HepG2 (cell line): ENCODE data around the gene SAMMSON. TPM values are rescaled to one million over a fixed set of nuclear protein-coding genes. Genes with fewer than 3 reads are reported as not detected.

ENCODE experiments used
- ATAC-seq: fragments of 200-7000 bp; cut with Tn5 transposase; 3 replicates; pipeline ENCODE4 v1.9.1; 2020; ENCODE audit warnings: mild to moderate bottlenecking, moderate library complexity
- BruUV-seq: library from RNA; stranded (reverse); fragments of 400-500 nt; replicated peaks from 2 replicates; lab custom pipeline; 2021; lab: Mats Ljungman, UMichigan
- CTCF ChIA-PET: fragments of 300-600 bp; formaldehyde crosslinking; extraction: SDS; loops from one replicate; lab custom pipeline; 2021; ENCODE audit warnings: low total read pairs, inconsistent platforms, low intra/inter-chr PET ratio; lab: Yijun Ruan, JAX
- POLR2A ChIA-PET: fragments of 350-600 bp; sonication (Branson Sonifier 250); formaldehyde crosslinking; loops from one replicate; lab custom pipeline; 2020; ENCODE audit warnings: antibody characterized with exemption, inconsistent platforms; lab: Yijun Ruan, JAX
- DNase-seq: peaks from one replicate; pipeline ENCODE4 v3.0.0-alpha.2; 2015; ENCODE audit warnings: low spot score
- FAIRE-seq: peaks from 3 replicates; lab custom pipeline; 2011; peaks lifted over from hg19 to GRCh38; lab: Jason Lieb, UNC
- H2AFZ ChIP-seq: one replicate; pipeline ENCODE4 v1.6.1; 2011; ENCODE audit warnings: low read length, inconsistent platforms
- H3K27ac ChIP-seq: fragments of 300-600 bp; 3 replicates; pipeline ENCODE4 v1.8.0; 2011; ENCODE audit warnings: mixed run types, mild to moderate bottlenecking, mixed read lengths, low read length, inconsistent platforms; ENCODE audit not compliant: insufficient read depth; ENCODE audit errors: extremely low read length
- H3K27me3 ChIP-seq, 2 experiments: fragments of 200-600 bp in 1 of 2; 2 replicates in 1 of 2; 3 replicates in 1 of 2; pipeline versions ENCODE4 v1.6.0 to v1.8.0; 2011; ENCODE audit warnings: low read length in 2 of 2, mild to moderate bottlenecking in 2 of 2, moderate library complexity in 2 of 2, inconsistent platforms in 1 of 2; ENCODE audit not compliant: insufficient read depth in 2 of 2, control insufficient read depth in 1 of 2
- H3K36me3 ChIP-seq, 2 experiments: fragments of 200-600 bp in 1 of 2; replicated peaks in 1 of 2; 2 replicates in 1 of 2; 3 replicates in 1 of 2; pipeline versions ENCODE4 v1.5.1 to v1.8.0; 2011; ENCODE audit warnings: low read length in 2 of 2, inconsistent platforms in 1 of 2; ENCODE audit not compliant: insufficient read depth in 2 of 2, control insufficient read depth in 1 of 2
- H3K4me1 ChIP-seq: 2 replicates; pipeline ENCODE4 v1.5.1; 2012; ENCODE audit warnings: low read length, inconsistent platforms; ENCODE audit not compliant: insufficient read depth
- H3K4me2 ChIP-seq: 2 replicates; pipeline ENCODE4 v1.6.0; 2011; ENCODE audit warnings: low read depth, low read length, inconsistent platforms
- H3K4me3 ChIP-seq, 3 experiments: fragments of 200-600 bp in 1 of 3; sonication (generic), shearing (Covaris generic) in 1 of 3; replicated peaks in 1 of 3; 2 replicates each; pipeline ENCODE4 v1.5.1; 2011 to 2016; ENCODE audit warnings: low read length in 3 of 3, inconsistent platforms in 2 of 3, low read depth in 2 of 3, mild to moderate bottlenecking in 2 of 3, control low read depth in 1 of 3, mixed read lengths in 1 of 3; ENCODE audit not compliant: insufficient read depth in 1 of 3
- H3K79me2 ChIP-seq: one replicate; pipeline ENCODE4 v1.6.1; 2011; ENCODE audit warnings: low read length, inconsistent platforms; ENCODE audit not compliant: insufficient read depth
- H3K9ac ChIP-seq: 2 replicates; pipeline ENCODE4 v1.6.0; 2011; ENCODE audit warnings: mild to moderate bottlenecking, low read depth, low read length, inconsistent platforms; ENCODE audit not compliant: insufficient read depth
- H3K9me3 ChIP-seq: 2 replicates; pipeline ENCODE4 v1.5.1; 2012; ENCODE audit warnings: mild to moderate bottlenecking, low read length
- H4K20me1 ChIP-seq: 2 replicates; pipeline ENCODE4 v1.6.0; 2011; ENCODE audit warnings: inconsistent platforms, mild to moderate bottlenecking, low read length, moderate library complexity; ENCODE audit not compliant: insufficient read depth
- ERF ChIP-seq: IDR thresholded peaks from 2 replicates; pipeline ENCODE4 v1.6.1; 2018; ENCODE audit warnings: missing biosample characterization, missing genetic modification reagents
- FOSL1 ChIP-seq: sonication (generic); formaldehyde crosslinking; IDR thresholded peaks from 2 replicates; pipeline ENCODE4 v1.9.0; 2021; ENCODE audit warnings: missing genetic modification reagents, borderline replicate concordance
- SSRP1 ChIP-seq: IDR thresholded peaks from 2 replicates; pipeline ENCODE4 v1.6.1; 2016; ENCODE audit warnings: control low read depth
- ZNF180 ChIP-seq: sonication (generic); formaldehyde crosslinking; IDR thresholded peaks from 2 replicates; pipeline ENCODE4 v1.4.0; 2020; ENCODE audit warnings: low read depth, missing genetic modification reagents, borderline replicate concordance
- ZNF446 ChIP-seq: sonication (generic); formaldehyde crosslinking; IDR thresholded peaks from 2 replicates; pipeline ENCODE4 v1.5.0; 2020; ENCODE audit warnings: mild to moderate bottlenecking, missing genetic modification reagents
- ZNF724P ChIP-seq: sonication (generic); formaldehyde crosslinking; IDR thresholded peaks from 2 replicates; pipeline ENCODE4 v1.8.0; 2022; ENCODE audit warnings: missing genetic modification reagents, borderline replicate concordance
- WGBS: methylation state at CpG from one replicate; pipeline ENCODE4 v1.1.6; 2017; ENCODE audit warnings: low lambda C conversion rate; 5-methylcytosine and 5-hydroxymethylcytosine counted together
- in situ Hi-C: cut with HindIII; loops from 2 replicates; pipeline ENCODE4 v1.10.0; 2017; ENCODE audit warnings: low pct_unique_long_range_greater_than_20kb; ENCODE audit not compliant: extremely low pct_ligation_motif_present
- intact Hi-C: fragments of 100-400 bp; cut with micrococcal nuclease; formaldehyde crosslinking; loops from one replicate; pipeline ENCODE4 v1.10.0; 2022; ENCODE audit not compliant: unreplicated experiment
- polyA plus RNA-seq, 8 experiments: library from polyadenylated mRNA; depleted of rRNA in 3 of 8; stranded (reverse) in 7 of 8; unstranded in 1 of 8; fragments of >200 nt; fragmentation: Illumina TruSeq in 4 of 8; extraction: Trizol in 4 of 8; gene quantifications; 2 replicates each; pipeline versions ENCODE4 v1.2.1 to v1.2.3, GENCODE V29; 2011 to 2016; ENCODE audit warnings: low read depth in 4 of 8, missing spikeins in 1 of 8, mixed read lengths in 1 of 8; ENCODE audit not compliant: insufficient read depth in 1 of 8
- total RNA-seq, 5 experiments: library from RNA; depleted of rRNA; stranded (reverse); fragments of >200 nt; fragmentation: Illumina TruSeq; extraction: Trizol; gene quantifications; 2 replicates each; pipeline ENCODE4 v1.2.3, GENCODE V29; 2016; ENCODE audit warnings: low read depth in 1 of 5

Gene SAMMSON
- total and polyA plus RNA-seq, 2 of the 13 experiments (the other 11 are each of a cell fraction or from before 2014, with no cell fraction given): not detected

DNA sequence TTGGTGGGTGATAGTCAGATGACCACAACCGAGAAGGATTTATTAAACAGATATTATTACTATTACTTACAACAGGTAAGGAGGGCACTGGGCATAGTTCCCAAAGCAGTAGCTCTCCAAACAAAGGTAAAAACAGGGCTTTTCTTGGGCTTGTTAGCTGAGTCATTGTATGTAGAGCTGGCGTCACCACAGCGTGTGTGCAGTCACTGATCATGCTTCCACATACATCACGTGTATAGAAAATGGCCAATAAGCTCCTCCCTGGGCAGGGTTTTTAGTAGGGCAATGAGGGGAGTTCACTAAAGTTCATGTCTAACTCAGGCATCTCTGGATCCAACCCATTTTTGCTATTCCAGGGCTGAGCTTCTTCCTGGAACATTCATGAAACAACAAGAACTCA is 5.8 kb upstream of the SAMMSON start:
- no peaks in the 10 kb centered on the region for H3K36me3 ChIP-seq
- H3K4me2 ChIP-seq: no peak overlapping the region
- intact Hi-C loops (no loop called here), in situ Hi-C loops (no loop called here)
- no peak overlapping the region for H3K9ac ChIP-seq
- H2AFZ ChIP-seq: no peak overlapping the region
- no peak overlapping the region for H3K4me3 ChIP-seq
- no TSS peak for BruUV-seq
- no peaks in the 10 kb centered on the region for H3K79me2 ChIP-seq
- DNase-seq: no peak
- no peak for ATAC-seq
- 0 out of 5 replicates have a peak, but pooled peaks cover 0 to 2% of the 10 kb centered on the region in 2 experiments for H3K27me3 ChIP-seq
- H3K4me1 ChIP-seq: no peaks in the 10 kb centered on the region
- ChIA-PET CTCF (no interaction called here), POLR2A (no interaction called here)
- no peak for TF ChIP-seq ZNF724P
- H3K27ac ChIP-seq: no peak overlapping the region
- FAIRE-seq: no peak
- H3K9me3 ChIP-seq: no peaks in the 10 kb centered on the region
- H4K20me1 ChIP-seq: no peaks in the 10 kb centered on the region
- WGBS: 0% methylated on average over 4 of the region's 4 CpGs

- H3K36me3 ChIP-seq: no peaks in the 10 kb centered on the region
- POLR2A ChIA-PET: no interaction called here
- no peak overlapping the region for H2AFZ ChIP-seq
- H3K4me2 ChIP-seq: no peak overlapping the region
- H3K4me1 ChIP-seq: no peaks in the 10 kb centered on the region
- 3% methylated on average over 3 of the region's 3 CpGs for WGBS
- no peak for FAIRE-seq
- peaks cover 0 to 8% of the 10 kb centered on the region in 2 experiments; a peak in 1 of 5 replicates for H3K27me3 ChIP-seq
- intact Hi-C loops: no loop called here
- in situ Hi-C loops: no loop called here
- H3K9ac ChIP-seq: no peak overlapping the region
- ATAC-seq: no peak
- no peak for TF ChIP-seq ZNF180 (CRISPR knock-in tag)
- TF ChIP-seq ERF (CRISPR knock-in tag): no peak
- TF ChIP-seq SSRP1 (CRISPR knock-in tag): no peak
- TF ChIP-seq ZNF446 (CRISPR knock-in tag): no peak
- TF ChIP-seq FOSL1 (CRISPR knock-in tag): no peak
- no peaks in the 10 kb centered on the region for H3K79me2 ChIP-seq
- no peaks in the 10 kb centered on the region for H3K9me3 ChIP-seq
- CTCF ChIA-PET: no interaction called here
- H3K27ac ChIP-seq: no peak overlapping the region
- BruUV-seq: no TSS peak
- H3K4me3 ChIP-seq: no peak overlapping the region
- no peaks in the 10 kb centered on the region for H4K20me1 ChIP-seq
- no peak for DNase-seq
These were observed 4.6 kb upstream of the SAMMSON start for GRCh38 chr3:69994919-69995318.
